Measurements from ENCODE around the gene VILL.

GRCh38 chr3:38027466-38028465 lies 37.2 kb downstream of the VILL start:
- TF ChIP-seq REST (IDR thresholded peaks at IDR 0.05; ENCODE audit: low read depth, low read length) (no peak), CEBPZ (IDR thresholded peaks at IDR 0.05; ENCODE audit: low read depth, low read length) (no peak), ZNF384 (IDR thresholded peaks at IDR 0.05; ENCODE audit: borderline replicate concordance, low read depth, low read length) (no peak), NFYB (IDR thresholded peaks at IDR 0.05; ENCODE audit: insufficient read depth, low read depth, low read length) (no peak), DPF2 (IDR thresholded peaks at IDR 0.05) (no peak), ZNF274 (IDR thresholded peaks at IDR 0.05; ENCODE audit: insufficient read depth, insufficient read length) (no peak), TAF1 (IDR thresholded peaks at IDR 0.05; ENCODE audit: borderline replicate concordance, low read depth, low read length) (no peak), ATF3 (IDR thresholded peaks at IDR 0.05; ENCODE audit: borderline replicate concordance, extremely low read depth, low read depth, low read length) (no peak), MAX (IDR thresholded peaks at IDR 0.05; ENCODE audit: low read depth, low read length) (no peak), EGR1 (IDR thresholded peaks at IDR 0.05; ENCODE audit: borderline replicate concordance in 1 of 2, low read depth in 2 of 2, low read length in 2 of 2) (no peak), SMC3 (IDR thresholded peaks at IDR 0.05; ENCODE audit: borderline replicate concordance, low read length) (no peak), CTCF (IDR thresholded peaks at IDR 0.05 in 2 of 3, conservative IDR thresholded peaks at IDR 0.05 in 1 of 3; ENCODE audit: control insufficient read depth in 2 of 3, extremely low read depth in 1 of 3, insufficient read depth in 1 of 3, low read depth in 3 of 3, low read length in 3 of 3) (no peak)
